OCI-LY7 (cell line): ENCODE data around the gene LRRC7. TPM values are rescaled to one million over a fixed set of nuclear protein-coding genes. Genes with fewer than 3 reads are reported as not detected.

Source experiments
- BruUV-seq: library from RNA; stranded (reverse); fragments of 400-500 nt; replicated peaks from 2 replicates; lab custom pipeline; 2021; lab: Mats Ljungman, UMichigan
- CTCF ChIA-PET: fragments of 300-600 bp; sonication (Branson Sonifier 250); formaldehyde crosslinking; loops from one replicate; lab custom pipeline; 2022; ENCODE audit warnings: antibody characterized with exemption; ENCODE audit not compliant: unreplicated experiment; lab: Charles Lee
- POLR2A ChIA-PET: fragments of 300-600 bp; sonication (Branson Sonifier 250); formaldehyde crosslinking; loops from one replicate; lab custom pipeline; 2022; ENCODE audit warnings: antibody characterized with exemption; lab: Charles Lee
- DNase-seq: peaks from one replicate; pipeline ENCODE4 v3.0.0-alpha.2; 2015; ENCODE audit warnings: low spot score
- H2AFZ ChIP-seq: fragments of 200-600 bp; sonication (generic), shearing (Covaris generic); 2 replicates; pipeline ENCODE4 v1.6.1; 2014; ENCODE audit warnings: mild to moderate bottlenecking, antibody characterized with exemption, low read length, moderate library complexity
- H3K27ac ChIP-seq: fragments of 200-600 bp; sonication (generic); 2 replicates; pipeline ENCODE4 v1.5.1; 2014; ENCODE audit warnings: mixed run types, low read depth, mild to moderate bottlenecking, moderate library complexity, low read length, inconsistent platforms; ENCODE audit not compliant: poor library complexity, severe bottlenecking
- H3K36me3 ChIP-seq: fragments of 200-600 bp; sonication (generic); 2 replicates; pipeline ENCODE4 v1.6.1; 2014; ENCODE audit warnings: mild to moderate bottlenecking, antibody characterized with exemption, low read length, moderate library complexity, mixed read lengths; ENCODE audit not compliant: insufficient read depth
- H3K4me1 ChIP-seq: fragments of 200-600 bp; sonication (generic); 2 replicates; pipeline ENCODE4 v1.5.1; 2014; ENCODE audit warnings: mild to moderate bottlenecking, low read length; ENCODE audit not compliant: insufficient read depth, poor library complexity, severe bottlenecking
- H3K4me2 ChIP-seq: fragments of 200-600 bp; sonication (generic); 2 replicates; pipeline ENCODE4 v1.6.1; 2014; ENCODE audit warnings: mild to moderate bottlenecking, low read length
- H3K4me3 ChIP-seq: fragments of 200-600 bp; sonication (generic); 2 replicates; pipeline ENCODE4 v1.5.1; 2014; ENCODE audit warnings: mild to moderate bottlenecking, low read depth, low read length; ENCODE audit not compliant: poor library complexity, severe bottlenecking
- H3K79me2 ChIP-seq: fragments of 200-600 bp; sonication (generic); 2 replicates; pipeline ENCODE4 v1.6.1; 2016; ENCODE audit warnings: low read depth, mild to moderate bottlenecking, low read length, moderate library complexity, mixed read lengths; ENCODE audit not compliant: insufficient read depth
- H3K9me2 ChIP-seq: fragments of 200-600 bp; sonication (generic); 2 replicates; pipeline ENCODE4 v1.6.1; 2016; ENCODE audit warnings: mild to moderate bottlenecking, low read length, mixed read lengths; ENCODE audit not compliant: insufficient read depth
- H3K9me3 ChIP-seq: fragments of 200-600 bp; sonication (generic); 2 replicates; pipeline ENCODE4 v1.6.1; 2014; ENCODE audit warnings: mild to moderate bottlenecking, mixed run types, low read length, mixed read lengths
- H4K20me1 ChIP-seq: fragments of 200-600 bp; sonication (generic); 2 replicates; pipeline ENCODE4 v1.6.1; 2014; ENCODE audit warnings: mild to moderate bottlenecking, antibody characterized with exemption, low read length, moderate library complexity, mixed read lengths; ENCODE audit not compliant: insufficient read depth
- CTCF ChIP-seq: fragments of 200-600 bp; sonication (generic); conservative IDR thresholded peaks from 2 replicates; pipeline ENCODE4 v1.5.1; 2014; ENCODE audit warnings: mild to moderate bottlenecking, antibody characterized with exemption, low read length, moderate library complexity, mixed read lengths
- EZH2phosphoT487 ChIP-seq: fragments of 200-600 bp; sonication (generic); IDR thresholded peaks from 2 replicates; pipeline ENCODE4 v1.6.1; 2018; ENCODE audit warnings: low read depth, borderline replicate concordance, mild to moderate bottlenecking, mixed run types, antibody characterized with exemption, low read length, moderate library complexity, mixed read lengths
- intact Hi-C: fragments of 100-400 bp; cut with micrococcal nuclease; formaldehyde crosslinking; loops from one replicate; pipeline ENCODE4 v1.10.0; 2022; ENCODE audit not compliant: unreplicated experiment
- total RNA-seq, 2 experiments: library from RNA; depleted of rRNA in 1 of 2; stranded (reverse); fragments of >200 nt in 1 of 2; shearing (Covaris generic) in 1 of 2; gene quantifications; 2 replicates each; pipeline ENCODE4 v1.2.3, GENCODE V29; 2014 to 2022

Gene LRRC7
- total RNA-seq, 2 experiments from 2014 or later = not detected

- no peaks in the 10 kb centered on the region for H3K9me3 ChIP-seq
- no peaks in the 10 kb centered on the region for H3K36me3 ChIP-seq
- POLR2A ChIA-PET = no interaction called here
- H3K79me2 ChIP-seq = no peaks in the 10 kb centered on the region
- no peak overlapping the region for H2AFZ ChIP-seq
- no TSS peak for BruUV-seq
- no peak overlapping the region for H3K27ac ChIP-seq
- no peak for DNase-seq
- H3K4me1 ChIP-seq = no peaks in the 10 kb centered on the region
- H3K9me2 ChIP-seq = no peaks in the 10 kb centered on the region
- no peak overlapping the region for H3K4me3 ChIP-seq
- TF ChIP-seq EZH2phosphoT487 (no peak), CTCF (no peak)
- intact Hi-C loops = no loop called here
- 0 out of 2 replicates have a peak overlapping the region, but pooled peaks have one; percentile 10 for H3K4me2 ChIP-seq
- CTCF ChIA-PET = no interaction called here
- no peaks in the 10 kb centered on the region for H4K20me1 ChIP-seq
These were observed 373.1 kb downstream of the LRRC7 start for GRCh38 chr1:69940816-69941215.

- Histone ChIP-seq H3K4me2 (no peak overlapping the region), H3K36me3 (no peaks in the 10 kb centered on the region), H3K9me3 (no peaks in the 10 kb centered on the region), H3K27ac (no peak overlapping the region), H3K4me3 (no peak overlapping the region), H4K20me1 (no peaks in the 10 kb centered on the region), H3K9me2 (no peaks in the 10 kb centered on the region), H2AFZ (no peak overlapping the region), H3K79me2 (no peaks in the 10 kb centered on the region), H3K4me1 (no peaks in the 10 kb centered on the region)
- no peak for TF ChIP-seq EZH2phosphoT487
- no peak for TF ChIP-seq CTCF
- ChIA-PET POLR2A (no interaction called here), CTCF (no interaction called here)
- DNase-seq = no peak
- no TSS peak for BruUV-seq
- intact Hi-C loops = no loop called here
These were observed 375.3 kb downstream of the LRRC7 start for GRCh38 chr1:69943030-69943429.

GRCh38 chr1:69946935-69947334 is 379.2 kb downstream of the LRRC7 start:
- CTCF ChIA-PET = no interaction called here
- intact Hi-C loops = no loop called here
- POLR2A ChIA-PET = interaction anchor here (0.5 to 0.9 kb wide), 2 partner anchors 16 to 61 kb away, joined by 3 to 4 read pairs; no protein-coding TSS in a partner anchor

More at GRCh38 chr1:69946935-69947334, 379.2 kb downstream of the LRRC7 start:
- no peak for DNase-seq
- TF ChIP-seq CTCF = no peak
- no peaks in the 10 kb centered on the region for H3K4me1 ChIP-seq
- H3K36me3 ChIP-seq = no peaks in the 10 kb centered on the region
- H3K9me3 ChIP-seq = no peaks in the 10 kb centered on the region
- no peaks in the 10 kb centered on the region for H3K79me2 ChIP-seq
- H3K4me3 ChIP-seq = no peak overlapping the region
- H2AFZ ChIP-seq = no peak overlapping the region
- H3K9me2 ChIP-seq = no peaks in the 10 kb centered on the region
- no TSS peak for BruUV-seq
- H4K20me1 ChIP-seq = no peaks in the 10 kb centered on the region
- no peak overlapping the region for H3K27ac ChIP-seq
- H3K4me2 ChIP-seq = no peak overlapping the region
